ENCODE measurements around the gene TNXB.

Gene TNXB

GRCh38 chr6:32076321-32076809 is 32.8 kb downstream of the TNXB start:
- Histone ChIP-seq H3K9ac (ENCODE audit: low read length) (no peak overlapping the region), H3K27ac (ENCODE audit: low read depth, low read length) (no peak overlapping the region), H3K36me3 (ENCODE audit: control insufficient read depth in 1 of 2, insufficient read depth in 2 of 2, low read length in 2 of 2) (no peaks in the 10 kb centered on the region), H4K8ac (ENCODE audit: low read depth, low read length) (no peak overlapping the region), H3K18ac (ENCODE audit: low read length) (no peak overlapping the region), H2BK120ac (ENCODE audit: insufficient read depth, low read length, poor library complexity) (peak overlapping the region; percentile 6), H3K4me2 (ENCODE audit: low read length) (no peak overlapping the region), H3K4ac (ENCODE audit: low read depth, low read length) (no peak overlapping the region), H2BK12ac (ENCODE audit: low read length) (no peak overlapping the region), H2AFZ (ENCODE audit: insufficient read depth, low read length, poor library complexity) (no peak overlapping the region), H2AK5ac (ENCODE audit: low read length) (no peak overlapping the region), H4K12ac (ENCODE audit: low read depth, low read length) (no peak overlapping the region), H3K79me2 (ENCODE audit: control insufficient read depth, insufficient read depth, low read length, poor library complexity) (no peaks in the 10 kb centered on the region), H3K4me1 (ENCODE audit: control insufficient read depth in 1 of 2, insufficient read depth in 2 of 2, low read length in 2 of 2) (peaks cover 15 to 17% of the 10 kb centered on the region in 2 experiments), H3K79me1 (ENCODE audit: low read length) (no peaks in the 10 kb centered on the region), H3K14ac (ENCODE audit: low read length) (no peak overlapping the region), H3K4me3 (ENCODE audit: low read depth, low read length) (no peak overlapping the region), H3K23ac (ENCODE audit: low read length) (no peak overlapping the region), H3K9me3 (ENCODE audit: insufficient read depth, low read depth, low read length) (no peaks in the 10 kb centered on the region), H3K27me3 (ENCODE audit: insufficient read depth, low read length) (no peaks in the 10 kb centered on the region), H4K91ac (ENCODE audit: low read depth, low read length) (no peak overlapping the region), H2BK5ac (ENCODE audit: low read depth, low read length, poor library complexity) (no peak overlapping the region)
- DNase-seq, result peak; percentile 43 to 62
- WGBS (ENCODE audit: extremely low coverage, insufficient coverage, insufficient read length), result no CpG with 5 or more reads among the region's 12 CpGs

- Histone ChIP-seq H3K27me3 (ENCODE audit: insufficient read depth, low read length) (no peaks in the 10 kb centered on the region), H2AK5ac (ENCODE audit: low read length) (no peak overlapping the region), H4K8ac (ENCODE audit: low read depth, low read length) (no peak overlapping the region), H3K4ac (ENCODE audit: low read depth, low read length) (no peak overlapping the region), H3K14ac (ENCODE audit: low read length) (no peak overlapping the region), H3K36me3 (ENCODE audit: control insufficient read depth in 1 of 2, insufficient read depth in 2 of 2, low read length in 2 of 2) (no peaks in the 10 kb centered on the region), H3K4me2 (ENCODE audit: low read length) (no peak overlapping the region), H3K9me3 (ENCODE audit: insufficient read depth, low read depth, low read length) (no peaks in the 10 kb centered on the region), H4K12ac (ENCODE audit: low read depth, low read length) (no peak overlapping the region), H3K23ac (ENCODE audit: low read length) (no peak overlapping the region), H3K79me2 (ENCODE audit: control insufficient read depth, insufficient read depth, low read length, poor library complexity) (no peaks in the 10 kb centered on the region), H3K18ac (ENCODE audit: low read length) (no peak overlapping the region), H3K4me1 (ENCODE audit: control insufficient read depth in 1 of 2, insufficient read depth in 2 of 2, low read length in 2 of 2) (peaks cover 14 to 15% of the 10 kb centered on the region in 2 experiments), H4K91ac (ENCODE audit: low read depth, low read length) (no peak overlapping the region), H2BK12ac (ENCODE audit: low read length) (no peak overlapping the region), H2AFZ (ENCODE audit: insufficient read depth, low read length, poor library complexity) (no peak overlapping the region), H3K4me3 (ENCODE audit: low read depth, low read length) (no peak overlapping the region), H2BK5ac (ENCODE audit: low read depth, low read length, poor library complexity) (no peak overlapping the region), H3K27ac (ENCODE audit: low read depth, low read length) (no peak overlapping the region), H3K9ac (ENCODE audit: low read length) (no peak overlapping the region), H2BK120ac (ENCODE audit: insufficient read depth, low read length, poor library complexity) (no peak overlapping the region), H3K79me1 (ENCODE audit: low read length) (no peaks in the 10 kb centered on the region)
- DNase-seq, result peak; percentile 49 to 54
- no CpG with 5 or more reads among the region's 3 CpGs for WGBS (ENCODE audit: extremely low coverage, insufficient coverage, insufficient read length)
Measured at GRCh38 chr6:32075781-32076180, 33.4 kb downstream of the TNXB start.

GRCh38 chr6:32074996-32075532 is 34.1 kb downstream of the TNXB start:
- Histone ChIP-seq H3K79me2 (ENCODE audit: control insufficient read depth, insufficient read depth, low read length, poor library complexity) (no peaks in the 10 kb centered on the region), H4K12ac (ENCODE audit: low read depth, low read length) (no peak overlapping the region), H3K4ac (ENCODE audit: low read depth, low read length) (no peak overlapping the region), H2BK5ac (ENCODE audit: low read depth, low read length, poor library complexity) (no peak overlapping the region), H3K27ac (ENCODE audit: low read depth, low read length) (peak overlapping the region; percentile 0), H3K18ac (ENCODE audit: low read length) (no peak overlapping the region), H3K14ac (ENCODE audit: low read length) (no peak overlapping the region), H2AK5ac (ENCODE audit: low read length) (no peak overlapping the region), H3K79me1 (ENCODE audit: low read length) (no peaks in the 10 kb centered on the region), H2BK12ac (ENCODE audit: low read length) (no peak overlapping the region), H2BK120ac (ENCODE audit: insufficient read depth, low read length, poor library complexity) (no peak overlapping the region), H3K9ac (ENCODE audit: low read length) (no peak overlapping the region), H3K23ac (ENCODE audit: low read length) (no peak overlapping the region), H4K8ac (ENCODE audit: low read depth, low read length) (no peak overlapping the region), H3K9me3 (ENCODE audit: insufficient read depth, low read depth, low read length) (no peaks in the 10 kb centered on the region), H3K4me2 (ENCODE audit: low read length) (no peak overlapping the region), H4K91ac (ENCODE audit: low read depth, low read length) (no peak overlapping the region), H3K36me3 (ENCODE audit: control insufficient read depth in 1 of 2, insufficient read depth in 2 of 2, low read length in 2 of 2) (no peaks in the 10 kb centered on the region), H3K27me3 (ENCODE audit: insufficient read depth, low read length) (no peaks in the 10 kb centered on the region), H3K4me1 (ENCODE audit: control insufficient read depth in 1 of 2, insufficient read depth in 2 of 2, low read length in 2 of 2) (peaks cover 14 to 15% of the 10 kb centered on the region in 2 experiments), H2AFZ (ENCODE audit: insufficient read depth, low read length, poor library complexity) (no peak overlapping the region), H3K4me3 (ENCODE audit: low read depth, low read length) (no peak overlapping the region)
- WGBS (ENCODE audit: extremely low coverage, insufficient coverage, insufficient read length), result no CpG with 5 or more reads among the region's 8 CpGs
- DNase-seq, result no peak

GRCh38 chr6:32073613-32074012 is 35.5 kb downstream of the TNXB start:
- H3K36me3 ChIP-seq (ENCODE audit: control insufficient read depth in 1 of 2, insufficient read depth in 2 of 2, low read length in 2 of 2), result no peaks in the 10 kb centered on the region
- H3K79me1 ChIP-seq (ENCODE audit: low read length), result no peaks in the 10 kb centered on the region
- no peak overlapping the region for H3K18ac ChIP-seq (ENCODE audit: low read length)
- H3K4me1 ChIP-seq (ENCODE audit: control insufficient read depth in 1 of 2, insufficient read depth in 2 of 2, low read length in 2 of 2), result peaks cover 14 to 15% of the 10 kb centered on the region in 2 experiments
- H3K23ac ChIP-seq (ENCODE audit: low read length), result no peak overlapping the region
- no peaks in the 10 kb centered on the region for H3K79me2 ChIP-seq (ENCODE audit: control insufficient read depth, insufficient read depth, low read length, poor library complexity)
- DNase-seq, result no peak
- H3K14ac ChIP-seq (ENCODE audit: low read length), result no peak overlapping the region
- H3K4me2 ChIP-seq (ENCODE audit: low read length), result no peak overlapping the region
- no CpG with 5 or more reads among the region's 10 CpGs for WGBS (ENCODE audit: extremely low coverage, insufficient coverage, insufficient read length)
- no peak overlapping the region for H2AK5ac ChIP-seq (ENCODE audit: low read length)
- no peak overlapping the region for H2BK120ac ChIP-seq (ENCODE audit: insufficient read depth, low read length, poor library complexity)
- H3K4me3 ChIP-seq (ENCODE audit: low read depth, low read length), result no peak overlapping the region
- H4K12ac ChIP-seq (ENCODE audit: low read depth, low read length), result no peak overlapping the region
- H3K9me3 ChIP-seq (ENCODE audit: insufficient read depth, low read depth, low read length), result no peaks in the 10 kb centered on the region
- no peak overlapping the region for H4K8ac ChIP-seq (ENCODE audit: low read depth, low read length)
- no peak overlapping the region for H3K4ac ChIP-seq (ENCODE audit: low read depth, low read length)
- no peak overlapping the region for H3K27ac ChIP-seq (ENCODE audit: low read depth, low read length)
- no peak overlapping the region for H2BK12ac ChIP-seq (ENCODE audit: low read length)
- H3K27me3 ChIP-seq (ENCODE audit: insufficient read depth, low read length), result no peaks in the 10 kb centered on the region
- H2AFZ ChIP-seq (ENCODE audit: insufficient read depth, low read length, poor library complexity), result no peak overlapping the region
- H3K9ac ChIP-seq (ENCODE audit: low read length), result no peak overlapping the region
- no peak overlapping the region for H4K91ac ChIP-seq (ENCODE audit: low read depth, low read length)
- H2BK5ac ChIP-seq (ENCODE audit: low read depth, low read length, poor library complexity), result no peak overlapping the region
